ENCODE data around the gene SPIRE2. TPM values are rescaled to one million over a fixed set of nuclear protein-coding genes. Genes with fewer than 3 reads are reported as not detected.

SPIRE2 gene
- total RNA-seq, 1 experiment from 2014 or later: 3.8 TPM

DNA sequence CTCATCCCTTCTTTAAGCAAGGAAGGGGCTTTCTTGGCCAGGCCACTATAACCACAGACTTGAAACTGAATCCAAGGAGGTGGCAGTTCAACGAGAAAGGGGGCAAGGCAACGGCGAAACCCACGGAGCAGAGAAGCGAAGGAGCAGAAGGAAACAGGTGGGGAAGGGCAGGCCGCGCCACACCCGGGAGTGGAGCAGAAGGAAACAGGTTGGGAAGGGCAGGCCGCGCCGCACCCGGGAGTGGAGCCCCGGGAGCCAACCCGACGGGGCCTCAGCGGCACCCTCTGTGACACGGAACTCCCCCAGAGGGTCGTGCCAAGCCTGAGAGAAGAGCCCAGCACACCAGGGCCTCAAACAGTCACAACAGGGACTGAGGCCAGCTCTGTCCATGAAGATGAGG, 32.2 kb upstream of the SPIRE2 start:
- no TSS peak for BruUV-seq (replicated peaks)
- Mint-ChIP-seq H3K27ac (ENCODE audit: low read depth, unreplicated experiment) (no peak overlapping the region), H3K4me1 (ENCODE audit: insufficient read depth, unreplicated experiment) (no peaks in the 10 kb centered on the region), H3K9me3 (ENCODE audit: unreplicated experiment) (no peaks in the 10 kb centered on the region), H3K36me3 (ENCODE audit: insufficient read depth, unreplicated experiment) (peaks cover 29% of the 10 kb centered on the region), H3K4me3 (ENCODE audit: unreplicated experiment) (no peak overlapping the region), H3K27me3 (ENCODE audit: insufficient read depth, unreplicated experiment) (no peaks in the 10 kb centered on the region)
- ChIA-PET CTCF (interaction anchor here (0.6 kb wide), 1 partner anchor 17 kb away, joined by 4 read pairs; no protein-coding TSS in a partner anchor), POLR2A (no interaction called here)
- no peak for DNase-seq (ENCODE audit: unreplicated experiment)
- TF ChIP-seq, protein P1, sequence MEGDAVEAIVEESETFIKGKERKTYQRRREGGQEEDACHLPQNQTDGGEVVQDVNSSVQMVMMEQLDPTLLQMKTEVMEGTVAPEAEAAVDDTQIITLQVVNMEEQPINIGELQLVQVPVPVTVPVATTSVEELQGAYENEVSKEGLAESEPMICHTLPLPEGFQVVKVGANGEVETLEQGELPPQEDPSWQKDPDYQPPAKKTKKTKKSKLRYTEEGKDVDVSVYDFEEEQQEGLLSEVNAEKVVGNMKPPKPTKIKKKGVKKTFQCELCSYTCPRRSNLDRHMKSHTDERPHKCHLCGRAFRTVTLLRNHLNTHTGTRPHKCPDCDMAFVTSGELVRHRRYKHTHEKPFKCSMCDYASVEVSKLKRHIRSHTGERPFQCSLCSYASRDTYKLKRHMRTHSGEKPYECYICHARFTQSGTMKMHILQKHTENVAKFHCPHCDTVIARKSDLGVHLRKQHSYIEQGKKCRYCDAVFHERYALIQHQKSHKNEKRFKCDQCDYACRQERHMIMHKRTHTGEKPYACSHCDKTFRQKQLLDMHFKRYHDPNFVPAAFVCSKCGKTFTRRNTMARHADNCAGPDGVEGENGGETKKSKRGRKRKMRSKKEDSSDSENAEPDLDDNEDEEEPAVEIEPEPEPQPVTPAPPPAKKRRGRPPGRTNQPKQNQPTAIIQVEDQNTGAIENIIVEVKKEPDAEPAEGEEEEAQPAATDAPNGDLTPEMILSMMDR (IDR thresholded peaks at IDR 0.05; ENCODE audit: unreplicated experiment): no peak
- intact Hi-C loops (cut with micrococcal nuclease): no loop called here

- DNase-seq (ENCODE audit: unreplicated experiment): no peak
- no peaks in the 10 kb centered on the region for H3K9me3 Mint-ChIP-seq (ENCODE audit: unreplicated experiment)
- no TSS peak for BruUV-seq (replicated peaks)
- no peak overlapping the region for H3K27ac Mint-ChIP-seq (ENCODE audit: low read depth, unreplicated experiment)
- intact Hi-C loops (cut with micrococcal nuclease): no loop called here
- TF ChIP-seq, protein P1 (IDR thresholded peaks at IDR 0.05; ENCODE audit: unreplicated experiment): no peak
- no peaks in the 10 kb centered on the region for H3K27me3 Mint-ChIP-seq (ENCODE audit: insufficient read depth, unreplicated experiment)
- no peaks in the 10 kb centered on the region for H3K4me1 Mint-ChIP-seq (ENCODE audit: insufficient read depth, unreplicated experiment)
- peaks cover 22% of the 10 kb centered on the region for H3K36me3 Mint-ChIP-seq (ENCODE audit: insufficient read depth, unreplicated experiment)
- POLR2A ChIA-PET: no interaction called here
- CTCF ChIA-PET: interaction anchor here (0.5 kb wide), 1 partner anchor 320 kb away, joined by 3 read pairs; no protein-coding TSS in a partner anchor
- H3K4me3 Mint-ChIP-seq (ENCODE audit: unreplicated experiment): no peak overlapping the region
Observed at GRCh38 chr16:89798126-89798525, 30.1 kb upstream of the SPIRE2 start.

GRCh38 chr16:89798832-89799370, 29.4 kb upstream of the SPIRE2 start:
- no peak for DNase-seq (ENCODE audit: unreplicated experiment)
- CTCF ChIA-PET: no interaction called here
- no peaks in the 10 kb centered on the region for H3K9me3 Mint-ChIP-seq (ENCODE audit: unreplicated experiment)
- POLR2A ChIA-PET: no interaction called here
- H3K36me3 Mint-ChIP-seq (ENCODE audit: insufficient read depth, unreplicated experiment): peaks cover 23% of the 10 kb centered on the region
- BruUV-seq (replicated peaks): no TSS peak
- no peak overlapping the region for H3K27ac Mint-ChIP-seq (ENCODE audit: low read depth, unreplicated experiment)
- TF ChIP-seq, protein P1 (IDR thresholded peaks at IDR 0.05; ENCODE audit: unreplicated experiment): no peak
- H3K27me3 Mint-ChIP-seq (ENCODE audit: insufficient read depth, unreplicated experiment): no peaks in the 10 kb centered on the region
- H3K4me1 Mint-ChIP-seq (ENCODE audit: insufficient read depth, unreplicated experiment): no peaks in the 10 kb centered on the region
- intact Hi-C loops (cut with micrococcal nuclease): no loop called here
- no peak overlapping the region for H3K4me3 Mint-ChIP-seq (ENCODE audit: unreplicated experiment)

GRCh38 chr16:89801800-89802199, 26.5 kb upstream of the SPIRE2 start:
- CTCF ChIA-PET: interaction anchor here (0.6 to 0.7 kb wide), 4 partner anchors 8 to 48 kb away, joined by 3 to 5 read pairs (median 4); no protein-coding TSS in a partner anchor
- H3K9me3 Mint-ChIP-seq (ENCODE audit: unreplicated experiment): no peaks in the 10 kb centered on the region
- POLR2A ChIA-PET: interaction anchor here (0.6 kb wide), 1 partner anchor 14 kb away, joined by 3 read pairs; no protein-coding TSS in a partner anchor
- DNase-seq (ENCODE audit: unreplicated experiment): no peak
- BruUV-seq (replicated peaks): no TSS peak
- peaks cover 32% of the 10 kb centered on the region for H3K36me3 Mint-ChIP-seq (ENCODE audit: insufficient read depth, unreplicated experiment)
- intact Hi-C loops (cut with micrococcal nuclease): no loop called here
- no peaks in the 10 kb centered on the region for H3K27me3 Mint-ChIP-seq (ENCODE audit: insufficient read depth, unreplicated experiment)
- H3K4me3 Mint-ChIP-seq (ENCODE audit: unreplicated experiment): no peak overlapping the region
- TF ChIP-seq, protein P1 (IDR thresholded peaks at IDR 0.05; ENCODE audit: unreplicated experiment): no peak
- H3K27ac Mint-ChIP-seq (ENCODE audit: low read depth, unreplicated experiment): no peak overlapping the region
- no peaks in the 10 kb centered on the region for H3K4me1 Mint-ChIP-seq (ENCODE audit: insufficient read depth, unreplicated experiment)

Measured in MCF 10A (cell line).